OCI-LY3 (cell line): ENCODE data around the gene MCC.

Source experiments
- H2AFZ ChIP-seq: fragments of 200-600, 300-600 bp; shearing (Covaris generic); 2 replicates; pipeline ENCODE4 v1.6.0; 2014; ENCODE audit warnings: antibody characterized with exemption, low read depth, low read length
- H3K27ac ChIP-seq: fragments of 200-600, 300-600 bp; sonication (generic); 2 replicates; pipeline ENCODE4 v1.5.1; 2014; ENCODE audit warnings: mild to moderate bottlenecking, low read length, moderate library complexity, mixed read lengths
- H3K27me3 ChIP-seq: fragments of 200-600, 300-600 bp; sonication (generic); 2 replicates; pipeline ENCODE4 v1.6.1; 2014; ENCODE audit warnings: low read depth, low read length, mixed read lengths
- H3K36me3 ChIP-seq: fragments of 200-600, 300-600 bp; sonication (generic); replicated peaks from 2 replicates; pipeline ENCODE3; 2014; ENCODE audit warnings: low read depth, low read length, mixed read lengths
- H3K4me1 ChIP-seq: fragments of 300-600, 200-600 bp; sonication (generic); 2 replicates; pipeline ENCODE4 v1.6.1; 2014; ENCODE audit warnings: low read length, mixed read lengths
- H3K4me2 ChIP-seq: fragments of 200-600, 300-600 bp; sonication (generic); 2 replicates; pipeline ENCODE4 v1.6.1; 2014; ENCODE audit warnings: low read length, mixed read lengths
- H3K4me3 ChIP-seq: fragments of 300-600, 200-600 bp; sonication (generic); 2 replicates; pipeline ENCODE4 v1.5.1; 2014; ENCODE audit warnings: antibody characterized with exemption, mild to moderate bottlenecking, low read length, moderate library complexity
- H3K79me2 ChIP-seq: fragments of 300-600, 200-600 bp; shearing (Covaris generic); 2 replicates; pipeline ENCODE4 v1.6.1; 2014; ENCODE audit warnings: mild to moderate bottlenecking, low read length, mixed read lengths
- H3K9ac ChIP-seq: fragments of 300-600, 200-600 bp; shearing (Covaris generic); 2 replicates; pipeline ENCODE4 v1.6.0; 2014; ENCODE audit warnings: mild to moderate bottlenecking, low read length, moderate library complexity
- H3K9me3 ChIP-seq: fragments of 200-600, 300-600 bp; shearing (Covaris generic); 2 replicates; pipeline ENCODE4 v1.6.1; 2014; ENCODE audit warnings: low read length, mixed read lengths; ENCODE audit not compliant: insufficient read depth
- H4K20me1 ChIP-seq: fragments of 200-600, 300-600 bp; sonication (generic); 2 replicates; pipeline ENCODE4 v1.6.1; 2016; ENCODE audit warnings: low read length, mixed read lengths; ENCODE audit not compliant: insufficient read depth
- CTCF ChIP-seq: fragments of 200-600, 300-600 bp; sonication (generic); IDR thresholded peaks from 2 replicates; pipeline ENCODE4 v1.5.1; 2014; ENCODE audit warnings: antibody characterized with exemption, low read length, low read depth
- EZH2phosphoT487 ChIP-seq: fragments of 200-600 bp; shearing (Covaris generic); IDR thresholded peaks from 2 replicates; pipeline ENCODE4 v1.6.1; 2018; ENCODE audit warnings: antibody characterized with exemption, mixed run types, low read depth

Gene MCC

GRCh38 chr5:113047234-113047633, 441.0 kb downstream of the MCC start:
- no peak overlapping the region for H3K9ac ChIP-seq
- H3K4me2 ChIP-seq = peak overlapping the region; percentile 92

GRCh38 chr5:113044776-113045465, 443.3 kb downstream of the MCC start:
- Histone ChIP-seq H3K36me3 (no peaks in the 10 kb centered on the region), H3K27me3 (no peaks in the 10 kb centered on the region), H3K9ac (no peak overlapping the region), H3K4me3 (no peak overlapping the region), H3K4me1 (peaks cover 13% of the 10 kb centered on the region), H3K27ac (no peak overlapping the region), H2AFZ (no peak overlapping the region), H4K20me1 (no peaks in the 10 kb centered on the region), H3K4me2 (no peak overlapping the region), H3K79me2 (no peaks in the 10 kb centered on the region), H3K9me3 (no peaks in the 10 kb centered on the region)
- TF ChIP-seq EZH2phosphoT487 (no peak), CTCF (no peak)

More at GRCh38 chr5:113047234-113047633, 441.0 kb downstream of the MCC start:
- Histone ChIP-seq H3K79me2 (no peaks in the 10 kb centered on the region), H4K20me1 (no peaks in the 10 kb centered on the region), H2AFZ (no peak overlapping the region), H3K36me3 (no peaks in the 10 kb centered on the region), H3K4me1 (peaks cover 13% of the 10 kb centered on the region), H3K27me3 (no peaks in the 10 kb centered on the region), H3K9me3 (no peaks in the 10 kb centered on the region), H3K4me3 (peak overlapping the region; percentile 70), H3K27ac (no peak overlapping the region)
- TF ChIP-seq EZH2phosphoT487 (no peak), CTCF (no peak)

GRCh38 chr5:113043491-113043931, 444.7 kb downstream of the MCC start:
- no peaks in the 10 kb centered on the region for H4K20me1 ChIP-seq
- H2AFZ ChIP-seq = no peak overlapping the region
- no peaks in the 10 kb centered on the region for H3K79me2 ChIP-seq
- TF ChIP-seq CTCF (peak; percentile 35; the same call in 1 of the 2 replicates), EZH2phosphoT487 (no peak)
- H3K4me2 ChIP-seq = no peak overlapping the region
- no peak overlapping the region for H3K27ac ChIP-seq
- H3K4me1 ChIP-seq = peaks cover 13% of the 10 kb centered on the region
- H3K9me3 ChIP-seq = no peaks in the 10 kb centered on the region
- H3K9ac ChIP-seq = no peak overlapping the region
- no peaks in the 10 kb centered on the region for H3K27me3 ChIP-seq
- no peak overlapping the region for H3K4me3 ChIP-seq
- no peaks in the 10 kb centered on the region for H3K36me3 ChIP-seq

GRCh38 chr5:113042491-113043243, 445.6 kb downstream of the MCC start:
- H3K4me1 ChIP-seq = peaks cover 6% of the 10 kb centered on the region
- H3K4me2 ChIP-seq = no peak overlapping the region
- H3K27me3 ChIP-seq = no peaks in the 10 kb centered on the region
- no peak overlapping the region for H2AFZ ChIP-seq
- TF ChIP-seq CTCF = no peak
- TF ChIP-seq EZH2phosphoT487 = no peak
- H3K79me2 ChIP-seq = no peaks in the 10 kb centered on the region
- no peak overlapping the region for H3K27ac ChIP-seq
- no peaks in the 10 kb centered on the region for H4K20me1 ChIP-seq
- H3K9ac ChIP-seq = no peak overlapping the region
- no peaks in the 10 kb centered on the region for H3K9me3 ChIP-seq
- H3K36me3 ChIP-seq = no peaks in the 10 kb centered on the region
- no peak overlapping the region for H3K4me3 ChIP-seq
